HepG2 (cell line): Measurements from ENCODE around the gene SHBG. TPM values are rescaled to one million over a fixed set of nuclear protein-coding genes. Genes with fewer than 3 reads are reported as not detected.

ENCODE experiments used
- ATAC-seq: fragments of 200-7000 bp; cut with Tn5 transposase; 3 replicates; pipeline ENCODE4 v1.9.1; 2020; ENCODE audit warnings: mild to moderate bottlenecking, moderate library complexity
- BruUV-seq: library from RNA; stranded (reverse); fragments of 400-500 nt; replicated peaks from 2 replicates; lab custom pipeline; 2021; lab: Mats Ljungman, UMichigan
- CTCF ChIA-PET: fragments of 300-600 bp; formaldehyde crosslinking; extraction: SDS; loops from one replicate; lab custom pipeline; 2021; ENCODE audit warnings: low total read pairs, inconsistent platforms, low intra/inter-chr PET ratio; lab: Yijun Ruan, JAX
- POLR2A ChIA-PET: fragments of 350-600 bp; sonication (Branson Sonifier 250); formaldehyde crosslinking; loops from one replicate; lab custom pipeline; 2020; ENCODE audit warnings: antibody characterized with exemption, inconsistent platforms; lab: Yijun Ruan, JAX
- DNase-seq: peaks from one replicate; pipeline ENCODE4 v3.0.0-alpha.2; 2015; ENCODE audit warnings: low spot score
- FAIRE-seq: peaks from 3 replicates; lab custom pipeline; 2011; peaks lifted over from hg19 to GRCh38; lab: Jason Lieb, UNC
- H2AFZ ChIP-seq: one replicate; pipeline ENCODE4 v1.6.1; 2011; ENCODE audit warnings: low read length, inconsistent platforms
- H3K27ac ChIP-seq: fragments of 300-600 bp; 3 replicates; pipeline ENCODE4 v1.8.0; 2011; ENCODE audit warnings: mixed run types, mild to moderate bottlenecking, mixed read lengths, low read length, inconsistent platforms; ENCODE audit not compliant: insufficient read depth; ENCODE audit errors: extremely low read length
- H3K27me3 ChIP-seq, 2 experiments: fragments of 200-600 bp in 1 of 2; 2 replicates in 1 of 2; 3 replicates in 1 of 2; pipeline versions ENCODE4 v1.6.0 to v1.8.0; 2011; ENCODE audit warnings: low read length in 2 of 2, mild to moderate bottlenecking in 2 of 2, moderate library complexity in 2 of 2, inconsistent platforms in 1 of 2; ENCODE audit not compliant: insufficient read depth in 2 of 2, control insufficient read depth in 1 of 2
- H3K36me3 ChIP-seq, 2 experiments: fragments of 200-600 bp in 1 of 2; replicated peaks in 1 of 2; 2 replicates in 1 of 2; 3 replicates in 1 of 2; pipeline versions ENCODE4 v1.5.1 to v1.8.0; 2011; ENCODE audit warnings: low read length in 2 of 2, inconsistent platforms in 1 of 2; ENCODE audit not compliant: insufficient read depth in 2 of 2, control insufficient read depth in 1 of 2
- H3K4me1 ChIP-seq: 2 replicates; pipeline ENCODE4 v1.5.1; 2012; ENCODE audit warnings: low read length, inconsistent platforms; ENCODE audit not compliant: insufficient read depth
- H3K4me2 ChIP-seq: 2 replicates; pipeline ENCODE4 v1.6.0; 2011; ENCODE audit warnings: low read depth, low read length, inconsistent platforms
- H3K4me3 ChIP-seq, 3 experiments: fragments of 200-600 bp in 1 of 3; sonication (generic), shearing (Covaris generic) in 1 of 3; replicated peaks in 1 of 3; 2 replicates each; pipeline ENCODE4 v1.5.1; 2011 to 2016; ENCODE audit warnings: low read length in 3 of 3, inconsistent platforms in 2 of 3, low read depth in 2 of 3, mild to moderate bottlenecking in 2 of 3, control low read depth in 1 of 3, mixed read lengths in 1 of 3; ENCODE audit not compliant: insufficient read depth in 1 of 3
- H3K79me2 ChIP-seq: one replicate; pipeline ENCODE4 v1.6.1; 2011; ENCODE audit warnings: low read length, inconsistent platforms; ENCODE audit not compliant: insufficient read depth
- H3K9ac ChIP-seq: 2 replicates; pipeline ENCODE4 v1.6.0; 2011; ENCODE audit warnings: mild to moderate bottlenecking, low read depth, low read length, inconsistent platforms; ENCODE audit not compliant: insufficient read depth
- H3K9me3 ChIP-seq: 2 replicates; pipeline ENCODE4 v1.5.1; 2012; ENCODE audit warnings: mild to moderate bottlenecking, low read length
- H4K20me1 ChIP-seq: 2 replicates; pipeline ENCODE4 v1.6.0; 2011; ENCODE audit warnings: inconsistent platforms, mild to moderate bottlenecking, low read length, moderate library complexity; ENCODE audit not compliant: insufficient read depth
- EZH2 ChIP-seq: conservative IDR thresholded peaks from 2 replicates; pipeline ENCODE4 v1.6.1; 2012; ENCODE audit warnings: mild to moderate bottlenecking, low read depth, low read length, moderate library complexity
- PHF5A ChIP-seq: IDR thresholded peaks from one replicate; pipeline ENCODE4 v1.6.1; 2018; ENCODE audit warnings: low read depth, missing genetic modification reagents; ENCODE audit not compliant: unreplicated experiment
- SP1 ChIP-seq, 2 experiments: fragments of 450-650 bp in 1 of 2; sonication (generic) in 1 of 2; formaldehyde crosslinking in 1 of 2; IDR thresholded peaks; 2 replicates each; pipeline versions ENCODE4 v1.4.0 to v1.6.1; 2016 to 2020; ENCODE audit warnings: missing genetic modification reagents in 1 of 2
- ZNF691 ChIP-seq: sonication (generic); formaldehyde crosslinking; IDR thresholded peaks from 2 replicates; pipeline ENCODE4 v1.4.0; 2020; ENCODE audit warnings: missing genetic modification reagents, low read depth, mild to moderate bottlenecking, borderline replicate concordance
- WGBS: methylation state at CpG from one replicate; pipeline ENCODE4 v1.1.6; 2017; ENCODE audit warnings: low lambda C conversion rate; 5-methylcytosine and 5-hydroxymethylcytosine counted together
- in situ Hi-C: cut with HindIII; loops from 2 replicates; pipeline ENCODE4 v1.10.0; 2017; ENCODE audit warnings: low pct_unique_long_range_greater_than_20kb; ENCODE audit not compliant: extremely low pct_ligation_motif_present
- intact Hi-C: fragments of 100-400 bp; cut with micrococcal nuclease; formaldehyde crosslinking; loops from one replicate; pipeline ENCODE4 v1.10.0; 2022; ENCODE audit not compliant: unreplicated experiment
- polyA plus RNA-seq, 8 experiments: library from polyadenylated mRNA; depleted of rRNA in 3 of 8; stranded (reverse) in 7 of 8; unstranded in 1 of 8; fragments of >200 nt; fragmentation: Illumina TruSeq in 4 of 8; extraction: Trizol in 4 of 8; gene quantifications; 2 replicates each; pipeline versions ENCODE4 v1.2.1 to v1.2.3, GENCODE V29; 2011 to 2016; ENCODE audit warnings: low read depth in 4 of 8, missing spikeins in 1 of 8, mixed read lengths in 1 of 8; ENCODE audit not compliant: insufficient read depth in 1 of 8
- total RNA-seq, 5 experiments: library from RNA; depleted of rRNA; stranded (reverse); fragments of >200 nt; fragmentation: Illumina TruSeq; extraction: Trizol; gene quantifications; 2 replicates each; pipeline ENCODE4 v1.2.3, GENCODE V29; 2016; ENCODE audit warnings: low read depth in 1 of 5

Gene SHBG
- total and polyA plus RNA-seq, 2 of the 13 experiments (the other 11 are each of a cell fraction or from before 2014, with no cell fraction given): 4.0 to 6.1 TPM

GRCh38 chr17:7652388-7653356, 22.7 kb downstream of the SHBG start:
- TF ChIP-seq ZNF691 (CRISPR knock-in tag): no peak
- TF ChIP-seq SP1 (IDR thresholded peaks at IDR 0.05): no peak
- no peak for TF ChIP-seq SP1 (CRISPR knock-in tag; IDR thresholded peaks at IDR 0.05)
- TF ChIP-seq EZH2: 0 out of 2 replicates have a peak, but pooled peaks have one; percentile 42
- TF ChIP-seq PHF5A (CRISPR knock-in tag): no peak
- Histone ChIP-seq H3K4me3 (no peak overlapping the region), H3K4me2 (no peak overlapping the region), H3K9me3 (no peaks in the 10 kb centered on the region), H3K36me3 (no peaks in the 10 kb centered on the region), H3K9ac (no peak overlapping the region), H3K4me1 (peaks cover 20% of the 10 kb centered on the region), H4K20me1 (no peaks in the 10 kb centered on the region), H2AFZ (no peak overlapping the region), H3K79me2 (no peaks in the 10 kb centered on the region), H3K27ac (no peak overlapping the region), H3K27me3 (peaks cover 6 to 56% of the 10 kb centered on the region in 2 experiments)
- POLR2A ChIA-PET: interaction anchor here (0.5 to 2.5 kb wide), 2 partner anchors 26 to 34 kb away, joined by 3 to 20 read pairs; partner anchors contain the start of gene TP53
- 45% methylated on average over 11 of the region's 12 CpGs for WGBS
- BruUV-seq: no TSS peak
- intact Hi-C loops (no loop called here), in situ Hi-C loops (no loop called here)
- CTCF ChIA-PET: no interaction called here
- FAIRE-seq (no peak), ATAC-seq (no peak), DNase-seq (no peak)
